GM12878 (cell line): ENCODE data around the gene ME3.

ENCODE experiments used
- MXI1 ChIP-seq: fragments of 150-350 bp; IDR thresholded peaks from 2 replicates; pipeline ENCODE4 v1.6.1; 2011; ENCODE audit warnings: low read depth, mild to moderate bottlenecking, inconsistent platforms, low read length, improper control_type of control experiment
- NR2C2 ChIP-seq: IDR thresholded peaks from 2 replicates; pipeline ENCODE4 v1.6.1; 2011; ENCODE audit warnings: borderline replicate concordance, low read depth; ENCODE audit not compliant: control insufficient read depth, insufficient read length
- NRF1 ChIP-seq: conservative IDR thresholded peaks from 2 replicates; pipeline ENCODE4 v1.6.1; 2011; ENCODE audit warnings: mild to moderate bottlenecking, low read depth, low read length, improper control_type of control experiment
- POLR2A ChIP-seq: IDR thresholded peaks from 2 replicates; pipeline ENCODE4 v1.6.1; 2011; ENCODE audit warnings: low read depth, mild to moderate bottlenecking, low read length
- RB1 ChIP-seq: fragments of 450-650 bp; formaldehyde crosslinking; IDR thresholded peaks from 2 replicates; pipeline ENCODE4 v1.6.1; 2017; ENCODE audit warnings: mild to moderate bottlenecking, borderline replicate concordance
- TAF1 ChIP-seq: IDR thresholded peaks from 2 replicates; pipeline ENCODE4 v1.6.1; 2011; ENCODE audit warnings: mild to moderate bottlenecking, low read depth, low read length, borderline replicate concordance
- TF ChIP-seq, protein P1 (sequence below), 3 experiments: IDR thresholded peaks in 2 of 3; conservative IDR thresholded peaks in 1 of 3; 2 replicates each; pipeline ENCODE4 v1.5.1; 2011; ENCODE audit warnings: low read depth in 3 of 3, low read length in 3 of 3, mild to moderate bottlenecking in 3 of 3, control low read depth in 2 of 3, moderate library complexity in 2 of 3, inconsistent platforms in 1 of 3, mixed read lengths in 1 of 3; ENCODE audit not compliant: control insufficient read depth in 2 of 3, insufficient read depth in 1 of 3; ENCODE audit errors: extremely low read depth in 1 of 3
- TF ChIP-seq, protein P2 (sequence below): fragments of 150-350 bp; IDR thresholded peaks from 2 replicates; pipeline ENCODE4 v1.6.1; 2016; ENCODE audit warnings: low read depth, low read length
- TF ChIP-seq, protein P3 (sequence below): IDR thresholded peaks from 2 replicates; pipeline ENCODE4 v1.6.1; 2011; ENCODE audit warnings: low read depth, mild to moderate bottlenecking, low read length, moderate library complexity, borderline replicate concordance; ENCODE audit errors: extremely low read depth

DNA sequence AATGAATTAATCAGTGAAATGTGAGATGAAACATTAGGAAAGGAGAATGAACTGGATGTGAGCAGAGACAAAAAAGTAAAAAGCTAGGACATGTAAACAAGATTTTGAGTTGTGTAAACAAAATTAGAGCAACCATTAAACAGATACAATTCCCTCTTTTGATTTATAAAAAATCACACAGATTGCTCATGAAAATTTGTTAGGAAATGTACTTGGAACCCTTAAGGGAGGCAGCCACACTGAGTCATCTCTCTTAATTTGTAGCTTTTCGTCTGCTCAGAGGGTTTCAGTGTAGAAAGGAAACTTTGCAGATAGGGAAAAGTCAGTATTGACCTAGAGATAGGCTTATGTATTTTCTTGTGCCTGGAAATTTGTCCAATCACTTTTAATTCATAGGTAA, 49.6 kb upstream of the ME3 start:
- TF ChIP-seq MXI1 (no peak), RB1 (no peak), POLR2A (no peak), TAF1 (no peak), NRF1 (no peak), NR2C2 (no peak)
- TF ChIP-seq, protein P1, sequence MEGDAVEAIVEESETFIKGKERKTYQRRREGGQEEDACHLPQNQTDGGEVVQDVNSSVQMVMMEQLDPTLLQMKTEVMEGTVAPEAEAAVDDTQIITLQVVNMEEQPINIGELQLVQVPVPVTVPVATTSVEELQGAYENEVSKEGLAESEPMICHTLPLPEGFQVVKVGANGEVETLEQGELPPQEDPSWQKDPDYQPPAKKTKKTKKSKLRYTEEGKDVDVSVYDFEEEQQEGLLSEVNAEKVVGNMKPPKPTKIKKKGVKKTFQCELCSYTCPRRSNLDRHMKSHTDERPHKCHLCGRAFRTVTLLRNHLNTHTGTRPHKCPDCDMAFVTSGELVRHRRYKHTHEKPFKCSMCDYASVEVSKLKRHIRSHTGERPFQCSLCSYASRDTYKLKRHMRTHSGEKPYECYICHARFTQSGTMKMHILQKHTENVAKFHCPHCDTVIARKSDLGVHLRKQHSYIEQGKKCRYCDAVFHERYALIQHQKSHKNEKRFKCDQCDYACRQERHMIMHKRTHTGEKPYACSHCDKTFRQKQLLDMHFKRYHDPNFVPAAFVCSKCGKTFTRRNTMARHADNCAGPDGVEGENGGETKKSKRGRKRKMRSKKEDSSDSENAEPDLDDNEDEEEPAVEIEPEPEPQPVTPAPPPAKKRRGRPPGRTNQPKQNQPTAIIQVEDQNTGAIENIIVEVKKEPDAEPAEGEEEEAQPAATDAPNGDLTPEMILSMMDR (IDR thresholded peaks at IDR 0.05 in 2 of 3, conservative IDR thresholded peaks at IDR 0.05 in 1 of 3; ENCODE audit: control insufficient read depth in 2 of 3, extremely low read depth in 1 of 3, insufficient read depth in 1 of 3, low read depth in 3 of 3, low read length in 3 of 3): no peak
- TF ChIP-seq, protein P2, sequence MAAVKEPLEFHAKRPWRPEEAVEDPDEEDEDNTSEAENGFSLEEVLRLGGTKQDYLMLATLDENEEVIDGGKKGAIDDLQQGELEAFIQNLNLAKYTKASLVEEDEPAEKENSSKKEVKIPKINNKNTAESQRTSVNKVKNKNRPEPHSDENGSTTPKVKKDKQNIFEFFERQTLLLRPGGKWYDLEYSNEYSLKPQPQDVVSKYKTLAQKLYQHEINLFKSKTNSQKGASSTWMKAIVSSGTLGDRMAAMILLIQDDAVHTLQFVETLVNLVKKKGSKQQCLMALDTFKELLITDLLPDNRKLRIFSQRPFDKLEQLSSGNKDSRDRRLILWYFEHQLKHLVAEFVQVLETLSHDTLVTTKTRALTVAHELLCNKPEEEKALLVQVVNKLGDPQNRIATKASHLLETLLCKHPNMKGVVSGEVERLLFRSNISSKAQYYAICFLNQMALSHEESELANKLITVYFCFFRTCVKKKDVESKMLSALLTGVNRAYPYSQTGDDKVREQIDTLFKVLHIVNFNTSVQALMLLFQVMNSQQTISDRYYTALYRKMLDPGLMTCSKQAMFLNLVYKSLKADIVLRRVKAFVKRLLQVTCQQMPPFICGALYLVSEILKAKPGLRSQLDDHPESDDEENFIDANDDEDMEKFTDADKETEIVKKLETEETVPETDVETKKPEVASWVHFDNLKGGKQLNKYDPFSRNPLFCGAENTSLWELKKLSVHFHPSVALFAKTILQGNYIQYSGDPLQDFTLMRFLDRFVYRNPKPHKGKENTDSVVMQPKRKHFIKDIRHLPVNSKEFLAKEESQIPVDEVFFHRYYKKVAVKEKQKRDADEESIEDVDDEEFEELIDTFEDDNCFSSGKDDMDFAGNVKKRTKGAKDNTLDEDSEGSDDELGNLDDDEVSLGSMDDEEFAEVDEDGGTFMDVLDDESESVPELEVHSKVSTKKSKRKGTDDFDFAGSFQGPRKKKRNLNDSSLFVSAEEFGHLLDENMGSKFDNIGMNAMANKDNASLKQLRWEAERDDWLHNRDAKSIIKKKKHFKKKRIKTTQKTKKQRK: no peak
- TF ChIP-seq, protein P3, sequence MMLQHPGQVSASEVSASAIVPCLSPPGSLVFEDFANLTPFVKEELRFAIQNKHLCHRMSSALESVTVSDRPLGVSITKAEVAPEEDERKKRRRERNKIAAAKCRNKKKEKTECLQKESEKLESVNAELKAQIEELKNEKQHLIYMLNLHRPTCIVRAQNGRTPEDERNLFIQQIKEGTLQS: no peak
